ENCODE measurements around the gene SPTBN1.
A peak's percentile ranks its signal among the peaks of the same experiment; 100 is the strongest.

SPTBN1 gene

DNA sequence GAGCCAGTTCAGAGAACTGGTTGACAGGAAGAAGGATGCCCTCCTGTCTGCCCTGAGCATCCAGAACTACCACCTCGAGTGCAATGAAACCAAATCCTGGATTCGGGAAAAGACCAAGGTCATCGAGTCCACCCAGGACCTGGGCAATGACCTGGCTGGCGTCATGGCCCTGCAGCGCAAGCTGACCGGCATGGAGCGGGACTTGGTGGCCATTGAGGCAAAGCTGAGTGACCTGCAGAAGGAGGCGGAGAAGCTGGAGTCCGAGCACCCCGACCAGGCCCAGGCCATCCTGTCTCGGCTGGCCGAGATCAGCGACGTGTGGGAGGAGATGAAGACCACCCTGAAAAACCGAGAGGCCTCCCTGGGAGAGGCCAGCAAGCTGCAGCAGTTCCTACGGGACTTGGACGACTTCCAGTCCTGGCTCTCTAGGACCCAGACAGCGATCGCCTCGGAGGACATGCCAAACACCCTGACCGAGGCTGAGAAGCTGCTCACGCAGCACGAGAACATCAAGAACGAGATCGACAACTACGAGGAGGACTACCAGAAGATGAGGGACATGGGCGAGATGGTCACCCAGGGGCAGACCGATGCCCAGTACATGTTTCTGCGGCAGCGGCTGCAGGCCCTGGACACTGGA, 174.9 kb downstream of the SPTBN1 start:
- Histone ChIP-seq H3K27me3 (replicated peaks) (no peaks in the 10 kb centered on the region), H3K27ac (peak overlapping the region; percentile 99), H3K4me3 (ENCODE audit: low read depth, low read length) (no peak overlapping the region), H3K36me3 (replicated peaks) (peaks cover 78% of the 10 kb centered on the region)
- no peak for TF ChIP-seq CTCF (IDR thresholded peaks at IDR 0.05; ENCODE audit: low read depth, low read length, missing control alignments)
- in situ Hi-C loops (cut with HindIII; ENCODE audit: low pct_ligation_motif_present, low sequenced_read_pairs): no loop called here
- no peak for DNase-seq

DNA sequence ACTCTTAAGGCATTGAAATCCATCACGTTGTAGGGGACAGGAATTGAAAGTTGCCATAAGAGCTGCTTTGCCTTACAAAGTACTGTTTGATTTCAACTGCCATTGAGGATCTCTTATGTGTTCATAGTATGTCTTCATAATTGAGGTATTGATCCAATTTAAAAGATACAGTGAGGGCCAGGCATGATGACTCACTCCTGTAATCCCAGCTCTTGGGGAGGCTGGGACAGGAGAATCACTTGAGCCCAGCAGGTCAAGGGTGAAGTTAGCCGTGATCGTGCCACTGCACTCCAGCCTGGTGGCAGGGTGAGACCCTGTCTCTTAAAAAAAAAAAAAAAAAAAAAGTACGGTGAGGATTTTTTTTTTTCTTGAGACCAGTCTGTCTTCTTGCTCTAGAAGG, 175.6 kb downstream of the SPTBN1 start:
- Histone ChIP-seq H3K27ac (peak overlapping the region; percentile 99), H3K36me3 (replicated peaks) (peaks cover 75% of the 10 kb centered on the region), H3K27me3 (replicated peaks) (no peaks in the 10 kb centered on the region), H3K4me3 (ENCODE audit: low read depth, low read length) (no peak overlapping the region)
- no peak for TF ChIP-seq CTCF (IDR thresholded peaks at IDR 0.05; ENCODE audit: low read depth, low read length, missing control alignments)
- in situ Hi-C loops (cut with HindIII; ENCODE audit: low pct_ligation_motif_present, low sequenced_read_pairs): no loop called here
- DNase-seq: no peak

DNA sequence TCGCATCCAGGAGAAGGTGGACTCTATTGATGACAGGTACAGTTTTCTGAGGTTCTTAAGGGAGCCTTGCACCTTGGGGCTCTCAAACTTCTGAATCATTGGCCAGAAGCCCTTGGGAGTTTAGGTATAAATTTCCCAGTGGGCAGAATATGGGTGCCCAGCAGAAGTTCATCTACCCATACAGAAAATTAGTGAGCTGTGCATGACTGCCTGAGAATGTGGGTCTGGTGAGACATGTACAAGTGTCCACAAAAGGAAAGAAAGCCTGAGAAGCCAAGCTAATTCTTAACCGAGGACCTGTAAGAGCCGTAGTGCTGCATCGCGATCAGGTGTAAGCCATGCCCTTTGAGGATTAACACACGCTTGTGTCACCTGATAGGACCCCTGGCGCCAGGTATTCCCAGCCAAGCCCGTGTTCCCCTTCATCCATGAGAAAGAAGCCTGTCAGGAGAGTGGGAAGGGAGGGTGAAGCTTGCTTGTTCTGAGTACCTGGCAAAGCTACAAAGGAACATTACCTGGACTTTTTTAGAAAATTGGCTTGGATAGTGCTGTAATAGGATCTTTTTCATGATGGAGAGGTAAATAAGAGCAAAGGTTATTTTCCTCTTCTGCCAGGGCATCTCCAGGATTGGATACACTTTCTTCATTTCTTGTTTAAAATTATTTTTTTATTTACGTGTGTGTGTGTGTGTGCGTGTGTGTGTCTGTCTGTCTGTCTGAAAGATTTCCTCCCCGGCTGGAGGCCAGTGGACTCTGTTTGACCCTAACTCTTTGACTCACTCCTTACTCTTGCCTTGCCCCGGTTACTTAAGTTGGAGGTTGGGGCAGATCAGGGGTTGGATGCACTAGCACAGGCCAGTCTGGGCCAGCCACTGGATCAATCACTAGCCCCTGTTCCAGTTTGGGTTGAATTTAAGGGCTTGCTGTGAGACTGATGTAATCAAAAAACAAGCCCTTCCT, 176.9 kb downstream of the SPTBN1 start:
- peak; percentile 95 for DNase-seq
- H3K4me3 ChIP-seq (ENCODE audit: low read depth, low read length): no peak overlapping the region
- no peaks in the 10 kb centered on the region for H3K27me3 ChIP-seq (replicated peaks)
- H3K27ac ChIP-seq: peak overlapping the region; percentile 99
- in situ Hi-C loops (cut with HindIII; ENCODE audit: low pct_ligation_motif_present, low sequenced_read_pairs): no loop called here
- no peak for TF ChIP-seq CTCF (IDR thresholded peaks at IDR 0.05; ENCODE audit: low read depth, low read length, missing control alignments)
- peaks cover 74% of the 10 kb centered on the region for H3K36me3 ChIP-seq (replicated peaks)

DNA sequence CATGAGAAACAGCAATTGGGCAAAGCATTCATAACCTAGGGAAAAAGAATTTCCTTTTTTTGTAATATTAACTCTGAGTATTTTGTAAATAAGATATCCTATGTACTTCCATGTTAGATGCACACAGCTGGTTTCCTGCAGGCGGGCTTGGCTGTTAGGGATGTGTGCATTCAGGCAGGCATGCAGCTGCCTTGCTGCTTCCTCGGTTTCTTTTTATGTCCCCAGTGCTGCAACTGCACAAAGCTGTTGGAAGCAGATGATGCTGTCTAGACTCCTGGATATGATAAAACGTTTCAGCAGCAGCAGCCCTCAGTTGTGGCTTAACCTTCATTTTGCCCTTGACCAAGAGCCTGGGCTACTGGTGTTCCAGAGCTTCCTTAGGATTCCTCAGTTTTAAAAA, 177.9 kb downstream of the SPTBN1 start:
- peaks cover 74% of the 10 kb centered on the region for H3K36me3 ChIP-seq (replicated peaks)
- peak overlapping the region; percentile 99 for H3K27ac ChIP-seq
- in situ Hi-C loops (cut with HindIII; ENCODE audit: low pct_ligation_motif_present, low sequenced_read_pairs): no loop called here
- no peak for DNase-seq
- no peak overlapping the region for H3K4me3 ChIP-seq (ENCODE audit: low read depth, low read length)
- H3K27me3 ChIP-seq (replicated peaks): no peaks in the 10 kb centered on the region
- no peak for TF ChIP-seq CTCF (IDR thresholded peaks at IDR 0.05; ENCODE audit: low read depth, low read length, missing control alignments)

- in situ Hi-C loops (cut with HindIII; ENCODE audit: low pct_ligation_motif_present, low sequenced_read_pairs): no loop called here
- DNase-seq: peak; percentile 93
- H3K36me3 ChIP-seq (replicated peaks): peaks cover 74% of the 10 kb centered on the region
- TF ChIP-seq CTCF (IDR thresholded peaks at IDR 0.05; ENCODE audit: low read depth, low read length, missing control alignments): no peak
- no peaks in the 10 kb centered on the region for H3K27me3 ChIP-seq (replicated peaks)
- H3K4me3 ChIP-seq (ENCODE audit: low read depth, low read length): no peak overlapping the region
- peak overlapping the region; percentile 99 for H3K27ac ChIP-seq
Measured at GRCh38 chr2:54634564-54635511, 178.7 kb downstream of the SPTBN1 start.
